ENCODE data around the gene PPP2R2D. TPM values are rescaled to one million over a fixed set of nuclear protein-coding genes. Genes with fewer than 3 reads are reported as not detected.

The PPP2R2D gene
- polyA plus RNA-seq, 2 donors = 14.5 to 19.3 TPM

DNA sequence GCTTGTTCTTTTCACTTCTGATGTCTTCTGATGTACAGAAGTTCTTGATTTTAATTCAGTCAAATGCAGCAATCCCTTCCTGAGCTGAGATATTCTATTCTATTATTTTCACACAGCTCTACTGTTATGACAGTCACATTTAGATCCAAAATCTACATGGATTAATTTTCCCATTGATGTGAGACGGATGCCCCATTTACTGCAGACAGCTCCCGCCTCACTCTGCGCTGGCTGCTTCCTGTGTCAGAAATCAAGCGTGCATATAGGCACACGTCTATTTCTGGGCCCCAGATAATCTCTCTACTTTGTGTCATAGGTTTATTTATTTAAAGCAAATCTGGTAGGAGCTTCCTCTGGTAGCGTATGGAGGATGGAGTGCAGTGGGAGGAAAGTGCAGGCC lies 74.2 kb downstream of the PPP2R2D start:
- WGBS, 2 donors = 77 to 78% methylated on average over 6 of the region's 6 CpGs
- peaks cover 3% of the 10 kb centered on the region in 2 donors for H3K4me1 ChIP-seq (ENCODE audit: control insufficient read depth in 2 of 2, insufficient read depth in 2 of 2, low read length in 1 of 2)

DNA sequence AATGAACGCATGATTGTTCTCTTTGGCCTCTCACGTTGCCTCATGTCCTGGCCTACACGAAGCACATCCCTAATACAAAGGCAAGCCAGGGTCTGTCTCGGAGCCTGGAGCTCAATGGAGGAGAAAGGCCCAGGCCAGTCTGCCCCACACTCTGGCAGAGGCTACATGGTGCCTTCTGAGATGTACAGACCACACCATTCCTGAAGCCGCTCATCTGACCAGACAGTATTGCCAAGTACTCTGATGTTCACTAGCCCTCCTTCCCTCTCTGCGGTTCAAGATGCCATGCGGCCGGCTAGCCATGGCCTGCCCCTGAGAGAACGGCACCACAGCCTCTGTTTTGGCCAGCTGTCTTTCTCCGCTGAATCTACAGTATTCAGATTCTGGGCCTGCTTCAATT lies 75.0 kb downstream of the PPP2R2D start:
- peaks cover 3 to 5% of the 10 kb centered on the region in 2 donors for H3K4me1 ChIP-seq (ENCODE audit: control insufficient read depth in 2 of 2, insufficient read depth in 2 of 2, low read length in 1 of 2)
- no peak overlapping the region for H3K27ac ChIP-seq (ENCODE audit: low read depth in 2 of 2, low read length in 1 of 2)
- 94 to 96% methylated on average over 10 of the region's 10 CpGs for WGBS, 2 donors
- H3K4me3 ChIP-seq (ENCODE audit: low read depth in 1 of 2, low read length in 2 of 2) = no peak overlapping the region
- H3K9me3 ChIP-seq (ENCODE audit: control insufficient read depth in 2 of 2, insufficient read depth in 1 of 2, low read depth in 1 of 2, low read length in 1 of 2) = no peaks in the 10 kb centered on the region
- H3K36me3 ChIP-seq (ENCODE audit: control insufficient read depth in 2 of 2, insufficient read depth in 2 of 2, low read length in 1 of 2) = peaks cover 4 to 8% of the 10 kb centered on the region in 2 donors
- no peaks in the 10 kb centered on the region for H3K27me3 ChIP-seq (ENCODE audit: control insufficient read depth in 1 of 2, insufficient read depth in 2 of 2, low read length in 2 of 2)

More for the DNA sequence above, 74.2 kb downstream of the PPP2R2D start:
- Histone ChIP-seq H3K27ac (ENCODE audit: low read depth in 2 of 2, low read length in 1 of 2) (no peak overlapping the region), H3K4me3 (ENCODE audit: low read depth in 1 of 2, low read length in 2 of 2) (no peak overlapping the region), H3K36me3 (ENCODE audit: control insufficient read depth in 2 of 2, insufficient read depth in 2 of 2, low read length in 1 of 2) (peaks cover 8 to 9% of the 10 kb centered on the region in 2 donors), H3K9me3 (ENCODE audit: control insufficient read depth in 2 of 2, insufficient read depth in 1 of 2, low read depth in 1 of 2, low read length in 1 of 2) (no peaks in the 10 kb centered on the region), H3K27me3 (ENCODE audit: control insufficient read depth in 1 of 2, insufficient read depth in 2 of 2, low read length in 2 of 2) (no peaks in the 10 kb centered on the region)

DNA sequence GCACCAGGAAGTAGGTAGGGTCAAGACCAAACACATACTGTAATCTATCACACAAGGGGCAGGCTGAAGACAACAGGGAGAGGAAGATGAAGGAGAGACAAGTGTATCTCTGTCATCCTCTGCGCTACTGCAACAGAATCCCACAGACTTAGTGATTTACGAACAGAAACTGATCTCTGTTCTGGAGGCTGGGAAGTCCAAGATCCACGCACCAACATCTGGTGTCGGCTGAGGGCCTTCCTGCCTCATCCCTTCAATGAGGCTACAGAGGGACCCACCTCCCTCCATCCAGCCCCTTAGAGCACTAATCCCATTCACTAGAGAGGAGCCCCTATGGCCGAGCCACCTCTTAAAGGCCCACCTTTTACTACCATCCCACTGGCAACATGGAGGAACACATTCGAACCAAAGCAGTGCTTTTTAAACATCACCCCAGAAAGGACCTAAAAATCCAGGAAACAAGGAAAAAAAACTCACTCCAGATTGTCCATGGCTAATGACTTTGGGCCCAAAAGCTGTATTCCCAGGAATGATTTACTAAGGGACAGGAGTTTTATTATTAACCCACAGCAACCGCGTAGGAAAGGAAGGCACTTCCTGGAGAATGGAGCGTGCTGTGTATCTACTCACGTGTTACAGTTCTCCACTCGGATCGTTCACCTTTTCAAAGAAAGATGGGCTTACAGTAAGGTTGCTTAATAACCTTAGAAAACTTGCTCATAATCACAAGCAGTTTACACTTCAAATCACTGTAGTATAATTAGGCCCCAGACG lies 76.7 kb downstream of the PPP2R2D start:
- Histone ChIP-seq H3K36me3 (ENCODE audit: control insufficient read depth in 2 of 2, insufficient read depth in 2 of 2, low read length in 1 of 2) (no peaks in the 10 kb centered on the region), H3K27me3 (ENCODE audit: control insufficient read depth in 1 of 2, insufficient read depth in 2 of 2, low read length in 2 of 2) (no peaks in the 10 kb centered on the region), H3K4me3 (ENCODE audit: low read depth in 1 of 2, low read length in 2 of 2) (no peak overlapping the region), H3K27ac (ENCODE audit: low read depth in 2 of 2, low read length in 1 of 2) (no peak overlapping the region), H3K4me1 (ENCODE audit: control insufficient read depth in 2 of 2, insufficient read depth in 2 of 2, low read length in 1 of 2) (peaks cover 1 to 10% of the 10 kb centered on the region in 2 donors), H3K9me3 (ENCODE audit: control insufficient read depth in 2 of 2, insufficient read depth in 1 of 2, low read depth in 1 of 2, low read length in 1 of 2) (no peaks in the 10 kb centered on the region)
- 76 to 93% methylated on average over 13 of the region's 13 CpGs for WGBS, 2 donors

DNA sequence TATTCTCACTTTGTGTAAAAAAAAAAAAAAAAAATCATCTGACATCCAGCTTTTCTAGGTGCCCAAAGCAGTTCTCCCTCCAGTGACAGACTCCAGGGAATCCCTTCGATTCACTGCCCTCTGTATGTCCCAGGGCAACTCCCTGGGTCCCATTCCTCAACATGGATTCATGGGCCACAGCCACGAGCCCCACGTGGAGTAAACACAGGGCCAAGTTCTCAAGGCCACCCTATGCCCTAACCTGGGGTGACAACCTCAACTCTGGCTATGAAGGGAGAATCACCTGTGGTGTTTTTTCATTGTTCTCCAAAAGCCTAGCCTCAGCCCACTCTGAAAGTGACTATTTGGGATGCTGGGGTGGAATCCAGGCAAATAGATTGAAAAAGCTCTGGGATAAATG lies 77.6 kb downstream of the PPP2R2D start:
- Histone ChIP-seq H3K36me3 (ENCODE audit: control insufficient read depth in 2 of 2, insufficient read depth in 2 of 2, low read length in 1 of 2) (no peaks in the 10 kb centered on the region), H3K4me1 (ENCODE audit: control insufficient read depth in 2 of 2, insufficient read depth in 2 of 2, low read length in 1 of 2) (peaks cover 0 to 7% of the 10 kb centered on the region in 2 donors), H3K4me3 (ENCODE audit: low read depth in 1 of 2, low read length in 2 of 2) (no peak overlapping the region), H3K9me3 (ENCODE audit: control insufficient read depth in 2 of 2, insufficient read depth in 1 of 2, low read depth in 1 of 2, low read length in 1 of 2) (no peaks in the 10 kb centered on the region), H3K27ac (ENCODE audit: low read depth in 2 of 2, low read length in 1 of 2) (no peak overlapping the region), H3K27me3 (ENCODE audit: control insufficient read depth in 1 of 2, insufficient read depth in 2 of 2, low read length in 2 of 2) (no peaks in the 10 kb centered on the region)
- 61 to 82% methylated on average over 3 of the region's 3 CpGs for WGBS, 2 donors

DNA sequence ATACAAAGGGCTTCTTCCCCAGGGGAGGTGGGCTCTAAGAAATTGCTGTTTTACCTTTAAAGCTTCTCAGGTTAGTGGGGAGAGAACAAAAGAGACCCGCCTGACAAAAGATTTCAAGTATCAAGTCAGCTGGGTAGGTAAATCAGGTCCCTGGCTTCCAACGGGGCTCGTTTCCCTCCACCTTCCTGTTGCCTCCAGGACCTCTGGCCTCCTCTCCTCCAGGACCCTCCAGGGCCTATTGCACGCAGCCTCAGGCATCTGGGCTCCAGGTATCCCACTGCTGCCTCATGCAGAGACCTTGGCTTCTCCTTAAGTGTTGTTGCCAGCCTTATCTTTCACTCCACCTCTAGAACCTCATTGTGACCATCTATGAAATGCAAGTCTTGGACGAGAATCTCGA lies 78.0 kb downstream of the PPP2R2D start:
- H3K9me3 ChIP-seq (ENCODE audit: control insufficient read depth in 2 of 2, insufficient read depth in 1 of 2, low read depth in 1 of 2, low read length in 1 of 2) = no peaks in the 10 kb centered on the region
- WGBS, 2 donors = 81 to 82% methylated on average over 6 of the region's 6 CpGs
- H3K4me1 ChIP-seq (ENCODE audit: control insufficient read depth in 2 of 2, insufficient read depth in 2 of 2, low read length in 1 of 2) = peaks cover 0 to 7% of the 10 kb centered on the region in 2 donors
- no peaks in the 10 kb centered on the region for H3K36me3 ChIP-seq (ENCODE audit: control insufficient read depth in 2 of 2, insufficient read depth in 2 of 2, low read length in 1 of 2)
- H3K4me3 ChIP-seq (ENCODE audit: low read depth in 1 of 2, low read length in 2 of 2) = no peak overlapping the region
- no peak overlapping the region for H3K27ac ChIP-seq (ENCODE audit: low read depth in 2 of 2, low read length in 1 of 2)
- H3K27me3 ChIP-seq (ENCODE audit: control insufficient read depth in 1 of 2, insufficient read depth in 2 of 2, low read length in 2 of 2) = no peaks in the 10 kb centered on the region

DNA sequence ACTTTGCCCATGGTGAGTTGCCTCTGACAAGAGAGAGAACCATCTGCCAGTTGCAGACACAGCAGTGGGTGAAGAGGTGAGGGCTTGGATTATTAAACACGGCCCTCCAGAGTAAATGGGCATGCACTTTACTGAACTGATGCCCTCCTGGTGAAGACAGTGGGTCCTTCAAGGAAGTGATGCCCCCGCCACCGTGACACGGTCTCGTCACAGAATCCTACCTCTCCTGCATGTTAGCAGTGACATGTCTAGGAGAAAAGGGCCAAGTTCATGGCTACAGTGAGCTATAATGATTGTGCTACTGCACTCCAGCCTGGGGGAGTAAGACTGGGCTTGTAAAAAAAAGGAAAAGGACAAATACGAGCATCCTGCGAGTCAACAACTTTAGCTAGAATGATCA lies 78.5 kb downstream of the PPP2R2D start:
- no peak overlapping the region for H3K27ac ChIP-seq (ENCODE audit: low read depth in 2 of 2, low read length in 1 of 2)
- H3K9me3 ChIP-seq (ENCODE audit: control insufficient read depth in 2 of 2, insufficient read depth in 1 of 2, low read depth in 1 of 2, low read length in 1 of 2) = no peaks in the 10 kb centered on the region
- H3K27me3 ChIP-seq (ENCODE audit: control insufficient read depth in 1 of 2, insufficient read depth in 2 of 2, low read length in 2 of 2) = no peaks in the 10 kb centered on the region
- WGBS, 2 donors = 70 to 72% methylated on average over 7 of the region's 7 CpGs
- peaks cover 0 to 7% of the 10 kb centered on the region in 2 donors for H3K4me1 ChIP-seq (ENCODE audit: control insufficient read depth in 2 of 2, insufficient read depth in 2 of 2, low read length in 1 of 2)
- H3K4me3 ChIP-seq (ENCODE audit: low read depth in 1 of 2, low read length in 2 of 2) = peak overlapping the region in 1 of 2 donors; percentile 85
- no peaks in the 10 kb centered on the region for H3K36me3 ChIP-seq (ENCODE audit: control insufficient read depth in 2 of 2, insufficient read depth in 2 of 2, low read length in 1 of 2)

DNA sequence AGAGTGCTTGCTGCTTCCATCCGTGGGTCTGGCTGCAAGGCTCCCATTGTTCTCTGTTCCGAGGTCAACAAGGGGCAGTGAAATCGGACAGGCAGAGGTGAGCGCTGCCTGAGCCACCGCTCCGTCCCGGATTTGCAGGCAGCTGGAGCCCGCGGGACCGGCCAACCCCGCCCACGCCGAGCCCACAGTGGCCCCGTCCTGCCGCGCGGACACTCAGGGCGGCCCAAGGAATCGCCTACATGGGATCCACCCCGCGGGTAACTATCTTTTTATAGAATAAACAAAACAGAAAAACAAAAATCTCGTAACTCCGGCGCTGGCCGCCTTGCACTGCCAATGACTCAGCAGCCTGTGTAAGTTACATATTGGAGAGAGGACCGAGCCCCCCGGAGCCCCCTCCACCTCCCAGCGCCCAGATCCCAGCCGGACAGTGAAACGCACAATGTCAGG lies 79.0 kb downstream of the PPP2R2D start:
- WGBS, 2 donors = 29 to 30% methylated on average over 30 of the region's 30 CpGs
- H3K9me3 ChIP-seq (ENCODE audit: control insufficient read depth in 2 of 2, insufficient read depth in 1 of 2, low read depth in 1 of 2, low read length in 1 of 2) = no peaks in the 10 kb centered on the region
- no peaks in the 10 kb centered on the region for H3K36me3 ChIP-seq (ENCODE audit: control insufficient read depth in 2 of 2, insufficient read depth in 2 of 2, low read length in 1 of 2)
- peaks cover 0 to 7% of the 10 kb centered on the region in 2 donors for H3K4me1 ChIP-seq (ENCODE audit: control insufficient read depth in 2 of 2, insufficient read depth in 2 of 2, low read length in 1 of 2)
- H3K27me3 ChIP-seq (ENCODE audit: control insufficient read depth in 1 of 2, insufficient read depth in 2 of 2, low read length in 2 of 2) = no peaks in the 10 kb centered on the region
- peak overlapping the region; percentile 33 to 85 for H3K4me3 ChIP-seq (ENCODE audit: low read depth in 1 of 2, low read length in 2 of 2)
- no peak overlapping the region for H3K27ac ChIP-seq (ENCODE audit: low read depth in 2 of 2, low read length in 1 of 2)

DNA sequence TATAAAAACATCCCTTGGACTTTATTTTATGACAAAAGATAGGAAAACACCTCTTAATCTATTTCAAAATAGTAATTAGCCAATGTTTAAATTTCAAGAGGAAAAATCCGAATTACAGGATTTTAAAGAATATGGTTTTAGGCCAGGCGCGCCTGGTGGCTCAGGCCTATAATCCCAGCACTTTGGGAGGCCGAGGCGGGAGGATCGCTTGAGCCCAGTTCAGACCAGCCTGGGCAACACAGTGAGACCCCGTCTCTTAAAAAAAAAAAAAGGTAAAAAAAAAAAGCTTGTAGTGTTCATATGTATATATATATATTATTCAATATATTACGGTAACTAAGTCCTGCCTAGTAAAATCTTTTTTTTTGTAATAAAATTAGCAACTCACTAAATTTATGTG lies 79.5 kb downstream of the PPP2R2D start:
- no peaks in the 10 kb centered on the region for H3K27me3 ChIP-seq (ENCODE audit: control insufficient read depth in 1 of 2, insufficient read depth in 2 of 2, low read length in 2 of 2)
- 85 to 89% methylated on average over 8 of the region's 8 CpGs for WGBS, 2 donors
- H3K36me3 ChIP-seq (ENCODE audit: control insufficient read depth in 2 of 2, insufficient read depth in 2 of 2, low read length in 1 of 2) = no peaks in the 10 kb centered on the region
- peaks cover 0 to 7% of the 10 kb centered on the region in 2 donors for H3K4me1 ChIP-seq (ENCODE audit: control insufficient read depth in 2 of 2, insufficient read depth in 2 of 2, low read length in 1 of 2)
- no peak overlapping the region for H3K27ac ChIP-seq (ENCODE audit: low read depth in 2 of 2, low read length in 1 of 2)
- H3K9me3 ChIP-seq (ENCODE audit: control insufficient read depth in 2 of 2, insufficient read depth in 1 of 2, low read depth in 1 of 2, low read length in 1 of 2) = no peaks in the 10 kb centered on the region
- peak overlapping the region in 1 of 2 donors; percentile 85 for H3K4me3 ChIP-seq (ENCODE audit: low read depth in 1 of 2, low read length in 2 of 2)

DNA sequence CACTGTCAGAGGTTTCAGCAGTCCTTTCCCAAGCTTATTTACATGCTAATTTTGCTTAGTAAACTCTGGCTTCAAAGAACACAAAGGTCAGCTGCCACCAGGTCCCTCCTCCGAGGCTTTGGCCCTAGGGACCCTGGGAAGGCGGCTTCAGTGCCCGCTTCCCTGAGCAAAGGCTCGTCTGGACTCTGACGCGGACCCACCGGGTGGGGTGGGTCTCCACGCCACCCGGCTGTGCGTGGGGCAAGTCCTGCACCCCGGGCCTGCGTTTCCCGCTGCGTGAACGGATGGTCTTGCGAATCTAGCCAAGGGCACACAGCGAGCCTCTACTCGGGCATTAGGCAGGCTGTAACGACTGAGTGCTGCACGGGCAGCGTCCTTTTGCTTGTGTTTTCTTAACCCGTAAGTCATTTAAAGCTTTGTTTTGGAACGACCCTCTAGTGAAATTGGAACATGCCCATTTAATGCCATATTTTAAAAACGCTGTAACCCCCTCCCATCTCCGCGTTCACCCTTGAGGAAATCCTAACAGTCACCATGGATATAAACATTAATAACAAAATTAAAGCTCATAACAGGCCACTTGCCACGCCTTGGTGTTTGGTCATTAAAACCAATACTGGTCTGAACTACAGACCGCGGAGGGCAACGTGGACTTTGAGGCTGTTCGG lies 80.1 kb downstream of the PPP2R2D start:
- H3K4me1 ChIP-seq (ENCODE audit: control insufficient read depth in 2 of 2, insufficient read depth in 2 of 2, low read length in 1 of 2) = peaks cover 0 to 7% of the 10 kb centered on the region in 2 donors
- H3K9me3 ChIP-seq (ENCODE audit: control insufficient read depth in 2 of 2, insufficient read depth in 1 of 2, low read depth in 1 of 2, low read length in 1 of 2) = no peaks in the 10 kb centered on the region
- H3K27ac ChIP-seq (ENCODE audit: low read depth in 2 of 2, low read length in 1 of 2) = peak overlapping the region in 1 of 2 donors; percentile 65
- H3K4me3 ChIP-seq (ENCODE audit: low read depth in 1 of 2, low read length in 2 of 2) = peak overlapping the region; percentile 78 to 85
- no peaks in the 10 kb centered on the region for H3K27me3 ChIP-seq (ENCODE audit: control insufficient read depth in 1 of 2, insufficient read depth in 2 of 2, low read length in 2 of 2)
- 16% methylated on average over 31 of the region's 31 CpGs for WGBS, 2 donors
- H3K36me3 ChIP-seq (ENCODE audit: control insufficient read depth in 2 of 2, insufficient read depth in 2 of 2, low read length in 1 of 2) = no peaks in the 10 kb centered on the region

All from esophagus (tissue), 2 donors.